Left lung (tissue), 10 donors: ENCODE measurements around the gene ZFR2. TPM values are rescaled to one million over a fixed set of nuclear protein-coding genes. Genes with fewer than 3 reads are reported as not detected.

Source experiments
- ATAC-seq: fragments of 200-7000 bp; cut with Tn5 transposase; one replicate; pipeline ENCODE4 v1.9.1; 2020; ENCODE audit warnings: moderate library complexity
- DNase-seq, 4 donors: peaks; one replicate each; pipeline ENCODE4 v3.0.0-alpha.2; 2013 to 2020
- H3K27ac ChIP-seq, 2 donors: fragments of 200-600 bp; sonication (generic) in 1 of 2; one replicate each; pipeline versions ENCODE4 v1.5.0 to v1.8.0; 2020 to 2021
- H3K27me3 ChIP-seq, 2 donors: fragments of 200-600 bp; sonication (generic) in 1 of 2; one replicate each; pipeline versions ENCODE4 v1.5.0 to v1.8.0; 2020 to 2021
- H3K36me3 ChIP-seq, 2 donors: fragments of 200-600 bp; sonication (generic) in 1 of 2; one replicate each; pipeline versions ENCODE4 v1.5.0 to v1.8.0; 2020 to 2021
- H3K4me1 ChIP-seq, 2 donors: fragments of 200-600 bp; one replicate each; pipeline ENCODE4 v1.8.0; 2021
- H3K4me3 ChIP-seq, 2 donors: fragments of 200-600 bp; sonication (generic) in 1 of 2; one replicate each; pipeline versions ENCODE4 v1.5.0 to v1.8.0; 2020 to 2021; ENCODE audit warnings: mild to moderate bottlenecking in 1 of 2
- H3K9me3 ChIP-seq, 2 donors: fragments of 200-600 bp; sonication (generic) in 1 of 2; one replicate each; pipeline versions ENCODE4 v1.5.0 to v1.8.0; 2020 to 2021
- intact Hi-C, 2 donors: fragments of 100-400 bp; cut with DNase I; formaldehyde crosslinking; loops; one replicate each; pipeline versions ENCODE4 v1.11.2 to v1.14.2; 2022
- polyA plus RNA-seq, 6 donors: library from polyadenylated mRNA; unstranded; fragments of 120-200 nt; gene quantifications; one replicate each; pipeline ENCODE4 v1.2.1, GENCODE V29; 2013; ENCODE audit not compliant: insufficient read length in 6 of 6
- total RNA-seq, 2 donors: library from RNA; stranded (reverse); fragmentation: NEBNext Ultra II Directional; extraction: Animal tissue kit (Norgen Biotek cat#: 25700); gene quantifications; one replicate each; pipeline ENCODE4 v1.2.1, GENCODE V29; 2021
- TF ChIP-seq, protein P1 (sequence below), 2 donors: fragments of 200-600 bp; sonication (generic) in 1 of 2; IDR thresholded peaks; one replicate each; pipeline versions ENCODE4 v1.5.0 to v1.8.0; 2021; ENCODE audit warnings: antibody characterized with exemption in 2 of 2
- donor health status: DM: no; HTN: yes; CAD: no.
- donor health status: DM: no; HTN: no; CAD: no.

The ZFR2 gene
- total and polyA plus RNA-seq, 8 donors, result 0.18 to 0.99 (median 0.51) TPM

DNA sequence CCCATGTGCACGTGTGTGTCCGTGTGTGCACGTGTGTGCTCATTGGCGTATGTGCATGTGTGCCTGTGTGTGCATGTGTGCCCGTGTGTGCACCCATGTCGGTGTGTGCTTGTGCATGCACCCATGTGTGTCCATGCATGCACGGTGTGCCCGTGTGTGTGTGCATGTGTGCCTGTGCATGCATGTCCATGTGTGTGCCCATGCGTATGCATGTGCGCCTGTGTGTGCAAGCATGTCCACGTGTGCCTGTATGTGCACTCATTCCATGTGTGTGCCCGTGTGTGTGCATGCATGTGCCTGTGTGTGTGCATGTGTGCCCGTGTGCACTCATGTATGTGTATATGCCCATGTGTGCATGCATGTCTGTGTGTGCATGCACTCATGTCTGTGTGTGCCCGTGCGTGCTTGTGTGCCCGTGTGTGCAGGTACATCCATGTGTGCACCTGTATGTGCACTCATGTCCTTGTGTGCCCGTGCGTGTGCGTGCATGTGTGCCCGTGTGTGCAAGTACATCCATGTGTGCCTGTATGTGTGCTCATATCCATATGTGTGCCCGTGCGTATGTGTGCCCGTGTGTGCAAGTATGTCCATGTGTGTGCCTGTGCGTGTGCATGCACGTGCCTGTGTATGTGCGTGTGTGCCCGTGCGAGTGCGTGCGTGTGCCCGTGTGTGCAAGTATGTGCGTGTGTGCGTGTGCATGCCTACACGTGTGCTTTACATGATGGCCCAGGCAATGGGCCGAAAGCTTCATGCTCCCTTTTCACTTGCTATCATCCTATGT, 61.1 kb downstream of the ZFR2 start:
- Histone ChIP-seq H3K4me3 (no peak overlapping the region), H3K27ac (peak overlapping the region in 1 of 2 donors; percentile 66), H3K9me3 (no peaks in the 10 kb centered on the region), H3K27me3 (peaks cover 0 to 37% of the 10 kb centered on the region in 2 donors), H3K4me1 (peaks cover 2 to 31% of the 10 kb centered on the region in 2 donors), H3K36me3 (no peaks in the 10 kb centered on the region)
- TF ChIP-seq, protein P1, sequence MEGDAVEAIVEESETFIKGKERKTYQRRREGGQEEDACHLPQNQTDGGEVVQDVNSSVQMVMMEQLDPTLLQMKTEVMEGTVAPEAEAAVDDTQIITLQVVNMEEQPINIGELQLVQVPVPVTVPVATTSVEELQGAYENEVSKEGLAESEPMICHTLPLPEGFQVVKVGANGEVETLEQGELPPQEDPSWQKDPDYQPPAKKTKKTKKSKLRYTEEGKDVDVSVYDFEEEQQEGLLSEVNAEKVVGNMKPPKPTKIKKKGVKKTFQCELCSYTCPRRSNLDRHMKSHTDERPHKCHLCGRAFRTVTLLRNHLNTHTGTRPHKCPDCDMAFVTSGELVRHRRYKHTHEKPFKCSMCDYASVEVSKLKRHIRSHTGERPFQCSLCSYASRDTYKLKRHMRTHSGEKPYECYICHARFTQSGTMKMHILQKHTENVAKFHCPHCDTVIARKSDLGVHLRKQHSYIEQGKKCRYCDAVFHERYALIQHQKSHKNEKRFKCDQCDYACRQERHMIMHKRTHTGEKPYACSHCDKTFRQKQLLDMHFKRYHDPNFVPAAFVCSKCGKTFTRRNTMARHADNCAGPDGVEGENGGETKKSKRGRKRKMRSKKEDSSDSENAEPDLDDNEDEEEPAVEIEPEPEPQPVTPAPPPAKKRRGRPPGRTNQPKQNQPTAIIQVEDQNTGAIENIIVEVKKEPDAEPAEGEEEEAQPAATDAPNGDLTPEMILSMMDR (IDR thresholded peaks at IDR 0.05), result no peak
- DNase-seq (no peak), ATAC-seq (no peak)
- intact Hi-C loops, result no loop called here

GRCh38 chr19:3807131-3807480, 61.7 kb downstream of the ZFR2 start:
- DNase-seq, result peak in 1 of 4 donors; percentile 76

DNA sequence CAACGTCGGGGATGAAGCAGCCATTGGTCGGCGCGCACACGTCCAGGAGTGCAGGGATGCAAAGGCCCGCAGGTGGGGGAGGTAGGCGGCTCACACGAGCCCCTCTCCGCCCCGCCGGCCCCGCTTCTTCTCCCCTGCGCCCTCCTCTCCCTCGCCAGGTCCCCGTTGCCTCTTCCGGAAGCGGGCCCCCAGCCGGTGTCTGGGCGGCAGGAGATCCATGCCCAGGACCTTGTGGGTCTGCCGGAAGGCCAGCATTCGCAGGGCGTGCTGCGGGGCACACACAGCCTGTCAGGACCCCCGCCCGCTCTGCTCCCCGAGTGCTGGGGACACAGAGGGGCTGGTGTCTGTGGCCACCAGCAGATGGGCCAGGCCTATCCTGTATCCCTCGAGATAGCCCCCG, 63.0 kb downstream of the ZFR2 start:
- intact Hi-C loops, result no loop called here
- no peak overlapping the region for H3K27ac ChIP-seq
- H3K4me1 ChIP-seq, result peaks cover 6 to 27% of the 10 kb centered on the region in 2 donors
- no peaks in the 10 kb centered on the region for H3K9me3 ChIP-seq
- H3K36me3 ChIP-seq, result no peaks in the 10 kb centered on the region
- peaks cover 10 to 44% of the 10 kb centered on the region in 2 donors for H3K27me3 ChIP-seq
- TF ChIP-seq, protein P1 (IDR thresholded peaks at IDR 0.05), result no peak
- DNase-seq, result peak in 1 of 4 donors; percentile 63
- H3K4me3 ChIP-seq, result no peak overlapping the region
- ATAC-seq, result no peak

More at GRCh38 chr19:3807131-3807480, 61.7 kb downstream of the ZFR2 start:
- no peaks in the 10 kb centered on the region for H3K36me3 ChIP-seq
- H3K4me3 ChIP-seq, result no peak overlapping the region
- peaks cover 0 to 42% of the 10 kb centered on the region in 2 donors for H3K27me3 ChIP-seq
- TF ChIP-seq, protein P1 (IDR thresholded peaks at IDR 0.05), result no peak
- intact Hi-C loops, result no loop called here
- H3K4me1 ChIP-seq, result peaks cover 0 to 26% of the 10 kb centered on the region in 2 donors
- ATAC-seq, result no peak
- H3K27ac ChIP-seq, result no peak overlapping the region
- H3K9me3 ChIP-seq, result no peaks in the 10 kb centered on the region

- Histone ChIP-seq H3K27me3 (peaks cover 11 to 50% of the 10 kb centered on the region in 2 donors), H3K36me3 (no peaks in the 10 kb centered on the region), H3K4me1 (peaks cover 6 to 28% of the 10 kb centered on the region in 2 donors), H3K27ac (no peak overlapping the region), H3K4me3 (no peak overlapping the region), H3K9me3 (no peaks in the 10 kb centered on the region)
- intact Hi-C loops, result no loop called here
- TF ChIP-seq, protein P1 (IDR thresholded peaks at IDR 0.05), result no peak
- ATAC-seq (no peak), DNase-seq (peak in 1 of 4 donors; percentile 65)
Observed at GRCh38 chr19:3804429-3804828, 64.4 kb downstream of the ZFR2 start.

DNA sequence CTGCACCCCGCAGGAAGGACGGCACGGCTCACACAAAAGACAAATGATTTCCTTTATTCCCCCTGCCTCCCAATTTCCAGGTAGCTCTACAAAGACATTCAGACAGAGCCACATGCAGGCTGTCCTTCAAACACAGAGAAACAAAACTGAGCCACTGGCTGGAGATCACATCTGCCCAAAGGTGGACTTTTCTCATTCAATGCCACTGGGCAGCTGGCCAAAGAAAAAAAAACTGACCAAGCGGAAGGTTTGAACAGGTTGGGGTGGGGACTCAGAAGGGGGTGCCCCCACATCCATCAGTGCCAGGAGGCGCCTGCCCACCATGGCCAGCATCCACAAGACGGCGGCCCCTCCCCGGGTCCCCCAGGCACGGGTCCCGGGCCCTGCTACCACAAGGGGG, 64.9 kb downstream of the ZFR2 start:
- DNase-seq (no peak), ATAC-seq (no peak)
- intact Hi-C loops, result no loop called here
- H3K4me3 ChIP-seq, result no peak overlapping the region
- H3K4me1 ChIP-seq, result peaks cover 6 to 26% of the 10 kb centered on the region in 2 donors
- no peaks in the 10 kb centered on the region for H3K9me3 ChIP-seq
- H3K36me3 ChIP-seq, result no peaks in the 10 kb centered on the region
- H3K27me3 ChIP-seq, result peaks cover 11 to 55% of the 10 kb centered on the region in 2 donors
- no peak overlapping the region for H3K27ac ChIP-seq
- TF ChIP-seq, protein P1 (IDR thresholded peaks at IDR 0.05), result no peak
